ENCODE results near the gene RBM20.

The RBM20 gene

GRCh38 chr10:110744782-110745181, 100.6 kb downstream of the RBM20 start:
- FAIRE-seq (no peak), DNase-seq (ENCODE audit: insufficient read length, low spot score) (no peak)
- no peak for TF ChIP-seq CTCF (IDR thresholded peaks at IDR 0.05; ENCODE audit: insufficient read depth, missing control alignments)

GRCh38 chr10:110746254-110746826, 102.2 kb downstream of the RBM20 start:
- TF ChIP-seq CTCF (IDR thresholded peaks at IDR 0.05; ENCODE audit: insufficient read depth, missing control alignments), result peak; percentile 75
- FAIRE-seq (no peak), DNase-seq (ENCODE audit: insufficient read length, low spot score) (peak; percentile 37)

GRCh38 chr10:110746969-110747608, 103.0 kb downstream of the RBM20 start:
- DNase-seq (ENCODE audit: insufficient read length, low spot score) (no peak), FAIRE-seq (no peak)
- no peak for TF ChIP-seq CTCF (IDR thresholded peaks at IDR 0.05; ENCODE audit: insufficient read depth, missing control alignments)

- DNase-seq (ENCODE audit: insufficient read length, low spot score) (no peak), FAIRE-seq (no peak)
- TF ChIP-seq CTCF (IDR thresholded peaks at IDR 0.05; ENCODE audit: insufficient read depth, missing control alignments), result no peak
Measured at GRCh38 chr10:110747609-110748464, 103.7 kb downstream of the RBM20 start.

GRCh38 chr10:110748970-110749369, 104.8 kb downstream of the RBM20 start:
- no peak for FAIRE-seq
- TF ChIP-seq CTCF (IDR thresholded peaks at IDR 0.05; ENCODE audit: insufficient read depth, missing control alignments), result no peak
- DNase-seq (ENCODE audit: insufficient read length, low spot score), result no peak

- no peak for TF ChIP-seq CTCF (IDR thresholded peaks at IDR 0.05; ENCODE audit: insufficient read depth, missing control alignments)
- no peak for FAIRE-seq
- no peak for DNase-seq (ENCODE audit: insufficient read length, low spot score)
Measured at GRCh38 chr10:110750931-110751330, 106.8 kb downstream of the RBM20 start.

Measured in D721Med (cell line).